ENCODE data around the gene S100A2. TPM values are rescaled to one million over a fixed set of nuclear protein-coding genes. Genes with fewer than 3 reads are reported as not detected.

The S100A2 gene
- total and polyA plus RNA-seq, 10 donors = 0.60 to 5.2 (median 0.97) TPM; not detected in 5

DNA sequence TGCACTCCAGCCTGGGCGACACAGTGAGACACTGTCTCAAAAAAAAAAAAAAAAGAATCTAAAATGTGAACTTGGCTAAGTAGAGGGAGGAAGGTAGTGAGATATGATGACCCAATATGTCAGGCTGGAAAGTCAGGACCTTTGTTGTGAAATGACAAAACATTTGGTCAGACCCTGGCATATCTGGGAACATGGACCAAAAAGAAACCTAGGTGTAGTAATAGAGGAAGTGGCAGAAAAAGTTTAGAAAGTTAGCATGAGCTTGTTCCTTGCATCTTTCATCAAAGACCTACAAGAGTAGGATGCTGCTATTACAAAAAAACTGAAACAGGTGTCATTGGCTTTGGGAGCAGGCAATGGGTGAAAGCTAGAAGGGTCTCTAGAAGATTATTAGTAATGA is 9.3 kb downstream of the S100A2 start:
- H3K27ac ChIP-seq = no peak overlapping the region
- no peaks in the 10 kb centered on the region for H3K9me3 ChIP-seq
- no peaks in the 10 kb centered on the region for H3K27me3 ChIP-seq (replicated peaks in 1 of 7)
- H3K36me3 ChIP-seq = no peaks in the 10 kb centered on the region
- TF ChIP-seq POLR2A (IDR thresholded peaks at IDR 0.05) (no peak), POLR2AphosphoS5 (IDR thresholded peaks at IDR 0.05) (no peak)
- TF ChIP-seq, protein P1, sequence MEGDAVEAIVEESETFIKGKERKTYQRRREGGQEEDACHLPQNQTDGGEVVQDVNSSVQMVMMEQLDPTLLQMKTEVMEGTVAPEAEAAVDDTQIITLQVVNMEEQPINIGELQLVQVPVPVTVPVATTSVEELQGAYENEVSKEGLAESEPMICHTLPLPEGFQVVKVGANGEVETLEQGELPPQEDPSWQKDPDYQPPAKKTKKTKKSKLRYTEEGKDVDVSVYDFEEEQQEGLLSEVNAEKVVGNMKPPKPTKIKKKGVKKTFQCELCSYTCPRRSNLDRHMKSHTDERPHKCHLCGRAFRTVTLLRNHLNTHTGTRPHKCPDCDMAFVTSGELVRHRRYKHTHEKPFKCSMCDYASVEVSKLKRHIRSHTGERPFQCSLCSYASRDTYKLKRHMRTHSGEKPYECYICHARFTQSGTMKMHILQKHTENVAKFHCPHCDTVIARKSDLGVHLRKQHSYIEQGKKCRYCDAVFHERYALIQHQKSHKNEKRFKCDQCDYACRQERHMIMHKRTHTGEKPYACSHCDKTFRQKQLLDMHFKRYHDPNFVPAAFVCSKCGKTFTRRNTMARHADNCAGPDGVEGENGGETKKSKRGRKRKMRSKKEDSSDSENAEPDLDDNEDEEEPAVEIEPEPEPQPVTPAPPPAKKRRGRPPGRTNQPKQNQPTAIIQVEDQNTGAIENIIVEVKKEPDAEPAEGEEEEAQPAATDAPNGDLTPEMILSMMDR (IDR thresholded peaks at IDR 0.05 in 8 of 11, conservative IDR thresholded peaks at IDR 0.05 in 3 of 11) = no peak
- no peak for DNase-seq
- intact Hi-C loops (cut with DNase I; ENCODE audit: low total_unique reads) = no loop called here
- H3K4me1 ChIP-seq = peaks cover 0 to 31% (median 10%) of the 10 kb centered on the region in 6 donors
- 75 to 100% (median 96%) methylated on average over 1 of the region's 1 CpG for WGBS, 5 donors
- H3K4me3 ChIP-seq = no peak overlapping the region

DNA sequence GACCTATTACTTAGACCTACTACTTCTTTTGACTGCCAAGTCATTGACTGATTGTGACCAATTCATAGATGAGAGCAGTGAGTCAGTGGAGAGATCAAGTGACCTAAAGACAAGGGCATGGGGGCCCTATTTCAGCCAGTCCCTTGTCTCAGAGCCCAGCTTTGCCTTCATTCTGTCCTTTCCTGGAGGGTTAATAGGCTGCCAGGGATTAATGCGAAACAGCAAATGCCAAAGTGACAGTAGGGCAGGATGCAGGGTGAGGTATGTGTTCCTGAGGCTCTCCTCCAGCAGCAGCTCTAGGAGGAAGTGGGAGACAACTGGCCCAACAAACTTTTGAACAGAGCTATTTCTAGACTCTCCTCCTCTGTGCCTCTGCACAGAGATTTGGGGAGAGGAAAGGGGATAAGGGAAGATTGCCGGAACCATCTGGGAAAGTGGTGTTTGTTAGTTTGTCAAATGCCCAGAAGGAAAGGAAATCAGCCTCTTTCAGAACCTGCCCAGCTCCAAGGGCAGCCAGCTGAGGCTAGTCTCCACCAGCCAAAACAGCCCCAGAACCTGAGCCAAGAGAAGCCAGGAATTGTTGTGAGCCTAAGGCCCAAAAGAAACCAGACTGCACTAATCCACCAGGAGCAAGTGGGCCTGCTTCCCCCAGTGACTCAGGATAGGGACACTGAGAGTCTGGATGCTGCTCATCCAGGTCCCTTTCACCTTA is 11.7 kb downstream of the S100A2 start:
- 32 to 57% (median 48%) methylated on average over 2 of the region's 2 CpGs for WGBS, 5 donors
- Histone ChIP-seq H3K27me3 (replicated peaks in 1 of 7) (no peaks in the 10 kb centered on the region), H3K9me3 (no peaks in the 10 kb centered on the region), H3K27ac (peak overlapping the region in 6 of 8 donors; percentile 22 to 75 (median 56)), H3K4me1 (peaks cover 0 to 55% (median 16%) of the 10 kb centered on the region in 6 donors), H3K36me3 (no peaks in the 10 kb centered on the region), H3K4me3 (no peak overlapping the region)
- TF ChIP-seq POLR2AphosphoS5 (IDR thresholded peaks at IDR 0.05) (peak in 1 of 3 donors; percentile 16), POLR2A (IDR thresholded peaks at IDR 0.05) (no peak)
- DNase-seq = no peak
- intact Hi-C loops (cut with DNase I; ENCODE audit: low total_unique reads) = no loop called here

DNA sequence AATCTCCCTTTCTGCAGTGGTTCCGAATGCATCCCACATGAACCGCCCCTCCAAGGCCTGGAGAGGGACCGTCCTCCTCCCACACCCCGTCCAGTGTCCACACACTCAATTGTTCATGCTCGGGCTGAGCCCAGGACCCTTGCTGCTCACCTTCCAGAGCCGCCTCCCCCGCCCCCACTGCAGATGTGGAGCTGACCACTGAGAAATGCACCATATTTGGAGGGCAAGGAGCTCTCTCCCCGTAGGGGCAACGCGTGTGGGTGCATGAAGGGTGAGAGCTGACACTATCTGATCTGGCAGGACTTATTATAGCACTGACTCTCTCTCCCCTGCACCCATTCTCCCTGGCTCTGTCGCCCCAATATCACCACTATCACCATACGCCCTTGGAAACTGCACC is 12.5 kb downstream of the S100A2 start:
- TF ChIP-seq POLR2AphosphoS5 (IDR thresholded peaks at IDR 0.05) = no peak
- TF ChIP-seq, protein P1 (IDR thresholded peaks at IDR 0.05 in 8 of 11, conservative IDR thresholded peaks at IDR 0.05 in 3 of 11) = no peak
- TF ChIP-seq POLR2A (IDR thresholded peaks at IDR 0.05) = no peak
- no peak for DNase-seq
- peaks cover 0 to 64% (median 22%) of the 10 kb centered on the region in 6 donors for H3K4me1 ChIP-seq

DNA sequence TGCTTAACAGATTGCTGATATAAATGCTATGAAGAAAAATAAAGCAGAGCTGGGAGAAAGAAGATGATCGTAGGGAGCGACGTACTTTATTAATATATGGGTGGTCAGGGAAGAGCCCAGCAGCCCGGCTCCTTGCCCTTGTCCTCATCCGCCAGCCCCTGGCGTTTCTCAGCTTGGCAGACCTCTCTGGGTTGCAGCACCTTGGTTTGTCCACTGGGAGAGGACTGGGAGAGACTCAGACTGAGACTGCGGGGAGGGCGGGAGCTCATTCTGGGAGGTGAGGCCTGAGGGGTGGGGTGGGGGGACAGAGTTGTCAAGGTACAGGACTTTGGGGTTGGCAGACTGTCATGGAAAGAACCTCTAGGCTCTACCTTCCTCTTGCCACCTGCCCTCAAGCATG is 13.3 kb downstream of the S100A2 start:
- TF ChIP-seq, protein P1 (IDR thresholded peaks at IDR 0.05 in 8 of 11, conservative IDR thresholded peaks at IDR 0.05 in 3 of 11) = no peak
- TF ChIP-seq POLR2A (IDR thresholded peaks at IDR 0.05) = no peak
- no peak for TF ChIP-seq POLR2AphosphoS5 (IDR thresholded peaks at IDR 0.05)
- WGBS, 5 donors = 88 to 99% (median 95%) methylated on average over 6 to 8 of the region's 8 CpGs
- peak; percentile 49 for DNase-seq
- Histone ChIP-seq H3K27me3 (replicated peaks in 1 of 7) (no peaks in the 10 kb centered on the region), H3K4me3 (no peak overlapping the region), H3K27ac (no peak overlapping the region), H3K36me3 (no peaks in the 10 kb centered on the region), H3K9me3 (no peaks in the 10 kb centered on the region), H3K4me1 (peaks cover 0 to 70% (median 25%) of the 10 kb centered on the region in 6 donors)
- intact Hi-C loops (cut with DNase I; ENCODE audit: low total_unique reads) = no loop called here

More for the DNA sequence above, 12.5 kb downstream of the S100A2 start:
- H3K27me3 ChIP-seq (replicated peaks in 1 of 7) = no peaks in the 10 kb centered on the region
- 84 to 97% (median 95%) methylated on average over 12 of the region's 12 CpGs for WGBS, 5 donors
- no peaks in the 10 kb centered on the region for H3K36me3 ChIP-seq
- no peaks in the 10 kb centered on the region for H3K9me3 ChIP-seq
- H3K4me3 ChIP-seq = no peak overlapping the region
- intact Hi-C loops (cut with DNase I; ENCODE audit: low total_unique reads) = no loop called here
- peak overlapping the region in 3 of 8 donors; percentile 50 to 75 (median 65) for H3K27ac ChIP-seq

All from spleen (tissue), 11 donors.